Neural crest cell (in vitro differentiated cells): ENCODE results near the gene OCRL. TPM values are rescaled to one million over a fixed set of nuclear protein-coding genes. Genes with fewer than 3 reads are reported as not detected.

Experiments
- DNase-seq: peaks from one replicate; pipeline ENCODE4 v3.0.0; 2021; ENCODE audit warnings: low read depth, mixed read lengths, low spot score
- H3K27ac Mint-ChIP-seq: one replicate; pipeline ENCODE4 v1.8.0; 2021; ENCODE audit warnings: mild to moderate bottlenecking, mixed read lengths; ENCODE audit not compliant: unreplicated experiment
- H3K27me3 Mint-ChIP-seq: 2 replicates; pipeline ENCODE4 v1.8.0; 2021; ENCODE audit warnings: low read depth, mild to moderate bottlenecking, mixed read lengths
- H3K36me3 Mint-ChIP-seq: 2 replicates; pipeline ENCODE4 v1.8.0; 2021; ENCODE audit warnings: low read depth, mild to moderate bottlenecking, mixed read lengths
- H3K4me1 Mint-ChIP-seq: 2 replicates; pipeline ENCODE4 v1.8.0; 2021; ENCODE audit warnings: mixed read lengths
- H3K4me3 Mint-ChIP-seq: one replicate; pipeline ENCODE4 v1.8.0; 2021; ENCODE audit warnings: mild to moderate bottlenecking, mixed read lengths
- H3K9me3 Mint-ChIP-seq: 2 replicates; pipeline ENCODE4 v1.8.0; 2021; ENCODE audit warnings: mixed read lengths
- CTCF ChIP-seq: fragments of 200-600 bp; sonication (generic); conservative IDR thresholded peaks from 2 replicates; pipeline ENCODE4 v1.5.0; 2021; ENCODE audit warnings: antibody characterized with exemption, mild to moderate bottlenecking
- total RNA-seq: library from RNA; stranded (reverse); gene quantifications from 2 replicates; pipeline ENCODE4 v1.2.1, GENCODE V29; 2021

The OCRL gene
- total RNA-seq, 1 donor from 2014 or later, result 41.6 TPM

- Mint-ChIP-seq H3K4me1 (no peaks in the 10 kb centered on the region), H3K27ac (no peak overlapping the region), H3K4me3 (no peak overlapping the region), H3K9me3 (no peaks in the 10 kb centered on the region), H3K36me3 (peaks cover 19% of the 10 kb centered on the region), H3K27me3 (no peaks in the 10 kb centered on the region)
- DNase-seq, result no peak
- TF ChIP-seq CTCF, result no peak
Observed at GRCh38 chrX:129496625-129497024, 43.4 kb upstream of the OCRL start.

GRCh38 chrX:129497146-129497843 lies 42.8 kb upstream of the OCRL start:
- DNase-seq, result no peak
- Mint-ChIP-seq H3K4me1 (no peaks in the 10 kb centered on the region), H3K4me3 (no peak overlapping the region), H3K27me3 (no peaks in the 10 kb centered on the region), H3K36me3 (peaks cover 22% of the 10 kb centered on the region), H3K9me3 (no peaks in the 10 kb centered on the region), H3K27ac (no peak overlapping the region)
- TF ChIP-seq CTCF, result no peak

GRCh38 chrX:129510331-129510730 lies 29.7 kb upstream of the OCRL start:
- DNase-seq, result no peak
- Mint-ChIP-seq H3K27me3 (no peaks in the 10 kb centered on the region), H3K36me3 (peaks cover 33% of the 10 kb centered on the region), H3K9me3 (no peaks in the 10 kb centered on the region), H3K27ac (no peak overlapping the region), H3K4me1 (peaks cover 11% of the 10 kb centered on the region), H3K4me3 (no peak overlapping the region)
- no peak for TF ChIP-seq CTCF

- no peak for DNase-seq
- Mint-ChIP-seq H3K4me1 (peaks cover 11% of the 10 kb centered on the region), H3K27me3 (no peaks in the 10 kb centered on the region), H3K27ac (peak overlapping the region; percentile 78), H3K9me3 (no peaks in the 10 kb centered on the region), H3K36me3 (peaks cover 31% of the 10 kb centered on the region), H3K4me3 (no peak overlapping the region)
- no peak for TF ChIP-seq CTCF
Observed at GRCh38 chrX:129511689-129512088, 28.4 kb upstream of the OCRL start.

GRCh38 chrX:129512409-129512808 lies 27.6 kb upstream of the OCRL start:
- TF ChIP-seq CTCF, result no peak
- Mint-ChIP-seq H3K36me3 (peaks cover 26% of the 10 kb centered on the region), H3K27ac (no peak overlapping the region), H3K4me1 (peaks cover 11% of the 10 kb centered on the region), H3K9me3 (no peaks in the 10 kb centered on the region), H3K27me3 (no peaks in the 10 kb centered on the region), H3K4me3 (no peak overlapping the region)
- no peak for DNase-seq
